H1 (cell line): Measurements from ENCODE around the gene PATJ. TPM values are rescaled to one million over a fixed set of nuclear protein-coding genes. Genes with fewer than 3 reads are reported as not detected.

Source experiments
- CTCF ChIA-PET: fragments of 300-600 bp; sonication (Branson Sonifier 250); formaldehyde crosslinking; loops from one replicate; lab custom pipeline; 2021; ENCODE audit not compliant: partially characterized antibody; lab: Charles Lee
- POLR2A ChIA-PET: fragments of 300-600 bp; sonication (Branson Sonifier 250); formaldehyde crosslinking; loops from one replicate; lab custom pipeline; 2021; ENCODE audit warnings: inconsistent platforms; ENCODE audit not compliant: partially characterized antibody; lab: Charles Lee
- DNase-seq, 2 experiments: peaks; one replicate each; pipeline versions ENCODE4 v3.0.0 to v3.0.0-alpha.2; 2010 to 2022; ENCODE audit warnings: low spot score in 2 of 2, low read depth in 1 of 2, mixed read lengths in 1 of 2
- FAIRE-seq: peaks from 2 replicates; lab custom pipeline; 2011; peaks lifted over from hg19 to GRCh38; lab: Jason Lieb, UNC
- H2AFZ ChIP-seq: 2 replicates; pipeline ENCODE4 v1.8.1; 2012; ENCODE audit warnings: low read length, inconsistent platforms
- H2AK5ac ChIP-seq: 2 replicates; pipeline ENCODE4 v1.6.1; 2013; ENCODE audit warnings: low read depth, low read length
- H2BK120ac ChIP-seq: replicated peaks from 2 replicates; pipeline ENCODE3; 2013; ENCODE audit warnings: low read depth, low read length, inconsistent platforms
- H2BK12ac ChIP-seq: 2 replicates; pipeline ENCODE4 v1.6.1; 2013; ENCODE audit warnings: low read depth, low read length
- H2BK15ac ChIP-seq: 2 replicates; pipeline ENCODE4 v1.6.1; 2013; ENCODE audit warnings: low read length
- H2BK20ac ChIP-seq: 2 replicates; pipeline ENCODE4 v1.6.1; 2013; ENCODE audit warnings: low read length
- H2BK5ac ChIP-seq: 2 replicates; pipeline ENCODE4 v1.6.1; 2013; ENCODE audit warnings: low read depth, low read length
- H3K14ac ChIP-seq: 2 replicates; pipeline ENCODE4 v1.6.1; 2013; ENCODE audit warnings: inconsistent platforms; ENCODE audit not compliant: insufficient read length
- H3K18ac ChIP-seq: 2 replicates; pipeline ENCODE4 v1.6.1; 2013; ENCODE audit warnings: low read length; ENCODE audit errors: extremely low read depth
- H3K23ac ChIP-seq: 2 replicates; pipeline ENCODE4 v1.6.1; 2013; ENCODE audit warnings: inconsistent platforms; ENCODE audit not compliant: insufficient read length
- H3K23me2 ChIP-seq: 2 replicates; pipeline ENCODE4 v1.6.1; 2013; ENCODE audit warnings: low read depth, low read length
- H3K27ac ChIP-seq: 2 replicates; pipeline ENCODE4 v1.6.1; 2011; ENCODE audit warnings: low read depth, low read length, inconsistent platforms
- H3K27me3 ChIP-seq, 4 experiments: replicated peaks in 1 of 4; 1 replicate in 1 of 4; 2 replicates in 3 of 4; pipeline versions ENCODE4 v1.6.1 to v1.8.1; 2011 to 2013; ENCODE audit warnings: low read length in 3 of 4, mild to moderate bottlenecking in 3 of 4, inconsistent platforms in 2 of 4, mixed read lengths in 2 of 4, moderate library complexity in 1 of 4; ENCODE audit not compliant: control insufficient read depth in 3 of 4, insufficient read depth in 3 of 4; ENCODE audit errors: extremely low read depth in 1 of 4
- H3K36me3 ChIP-seq, 4 experiments: 2 replicates each; pipeline versions ENCODE4 v1.6.1 to v1.8.1; 2011 to 2013; ENCODE audit warnings: mild to moderate bottlenecking in 4 of 4, low read length in 3 of 4, moderate library complexity in 2 of 4, control low read depth in 1 of 4, inconsistent platforms in 1 of 4; ENCODE audit not compliant: insufficient read depth in 4 of 4, control insufficient read depth in 2 of 4
- H3K4ac ChIP-seq: replicated peaks from 2 replicates; pipeline ENCODE3; 2013; ENCODE audit warnings: low read length, low read depth, mixed read lengths, inconsistent platforms; ENCODE audit not compliant: insufficient read length
- H3K4me1 ChIP-seq, 4 experiments: replicated peaks in 1 of 4; 1 replicate in 1 of 4; 2 replicates in 3 of 4; pipeline versions ENCODE4 v1.6.1 to v1.8.1; 2011 to 2013; ENCODE audit warnings: low read length in 3 of 4, inconsistent platforms in 2 of 4, mixed read lengths in 1 of 4; ENCODE audit not compliant: insufficient read depth in 4 of 4, control insufficient read depth in 3 of 4
- H3K4me2 ChIP-seq, 2 experiments: 2 replicates each; pipeline versions ENCODE4 v1.6.1 to v1.8.1; 2011 to 2013; ENCODE audit warnings: low read depth in 2 of 2, low read length in 2 of 2, control low read depth in 1 of 2, inconsistent platforms in 1 of 2, mild to moderate bottlenecking in 1 of 2; ENCODE audit not compliant: insufficient read depth in 1 of 2
- H3K4me3 ChIP-seq, 4 experiments: fragments of 200-600, 300-600 bp in 1 of 4; sonication (generic), shearing (Covaris generic), sonication (Bioruptor Twin) in 1 of 4; 2 replicates each; pipeline versions ENCODE4 v1.5.1 to v1.8.1; 2011 to 2016; ENCODE audit warnings: low read length in 4 of 4, low read depth in 3 of 4, control low read depth in 2 of 4, inconsistent platforms in 2 of 4, mild to moderate bottlenecking in 2 of 4, mixed read lengths in 1 of 4, moderate library complexity in 1 of 4; ENCODE audit not compliant: insufficient read depth in 2 of 4; ENCODE audit errors: extremely low read depth in 1 of 4
- H3K56ac ChIP-seq: replicated peaks from 2 replicates; pipeline ENCODE3; 2013; ENCODE audit warnings: low read depth, mild to moderate bottlenecking, mixed read lengths, low read length, inconsistent platforms; ENCODE audit not compliant: insufficient read length
- H3K79me1 ChIP-seq: 2 replicates; pipeline ENCODE4 v1.6.1; 2013; ENCODE audit warnings: low read depth, low read length, control low read depth
- H3K79me2 ChIP-seq, 2 experiments: 2 replicates each; pipeline versions ENCODE4 v1.6.1 to v1.8.1; 2012 to 2013; ENCODE audit warnings: low read length in 2 of 2, mild to moderate bottlenecking in 2 of 2, inconsistent platforms in 1 of 2; ENCODE audit not compliant: insufficient read depth in 2 of 2, control insufficient read depth in 1 of 2
- H3K9ac ChIP-seq, 4 experiments: replicated peaks in 1 of 4; 1 replicate in 1 of 4; 2 replicates in 3 of 4; pipeline versions ENCODE4 v1.6.1 to v1.8.1; 2011 to 2013; ENCODE audit warnings: low read depth in 3 of 4, low read length in 3 of 4, control low read depth in 2 of 4, mild to moderate bottlenecking in 2 of 4, moderate library complexity in 2 of 4, inconsistent platforms in 1 of 4; ENCODE audit errors: extremely low read depth in 1 of 4
- H3K9me3 ChIP-seq, 2 experiments: 2 replicates each; pipeline versions ENCODE4 v1.6.1 to v1.8.1; 2012 to 2013; ENCODE audit warnings: mild to moderate bottlenecking in 2 of 2, moderate library complexity in 2 of 2, control low read depth in 1 of 2, inconsistent platforms in 1 of 2, low read depth in 1 of 2, low read length in 1 of 2, mixed read lengths in 1 of 2; ENCODE audit not compliant: insufficient read depth in 2 of 2
- H4K20me1 ChIP-seq, 2 experiments: replicated peaks in 1 of 2; 2 replicates each; pipeline versions ENCODE3 to v1.8.1; 2011 to 2013; ENCODE audit warnings: inconsistent platforms in 2 of 2, low read length in 2 of 2, mild to moderate bottlenecking in 1 of 2; ENCODE audit not compliant: insufficient read depth in 2 of 2, control insufficient read depth in 1 of 2
- H4K5ac ChIP-seq: 2 replicates; pipeline ENCODE4 v1.6.1; 2013; ENCODE audit warnings: low read length, low read depth, mixed read lengths, inconsistent platforms; ENCODE audit not compliant: insufficient read length
- H4K8ac ChIP-seq: 2 replicates; pipeline ENCODE4 v1.8.0; 2013; ENCODE audit warnings: mild to moderate bottlenecking, moderate library complexity, low read length, inconsistent platforms; ENCODE audit not compliant: insufficient read depth; ENCODE audit errors: extremely low read depth
- H4K91ac ChIP-seq: replicated peaks from 2 replicates; pipeline ENCODE3; 2013; ENCODE audit warnings: low read length, mixed read lengths, inconsistent platforms; ENCODE audit not compliant: insufficient read length
- POLR2AphosphoS5 ChIP-seq: IDR thresholded peaks from 2 replicates; pipeline ENCODE4 v1.6.1; 2011; ENCODE audit warnings: low read depth, low read length
- RAD21 ChIP-seq, 2 experiments: IDR thresholded peaks in 1 of 2; conservative IDR thresholded peaks in 1 of 2; 2 replicates each; pipeline ENCODE4 v1.6.1; 2011; ENCODE audit warnings: low read depth in 2 of 2, low read length in 2 of 2, improper control_type of control experiment in 1 of 2, inconsistent platforms in 1 of 2, mild to moderate bottlenecking in 1 of 2, moderate library complexity in 1 of 2
- WGBS, 2 experiments: shearing (Covaris generic) in 1 of 2; methylation state at CpG; one replicate each; pipeline versions ENCODE4 v1.1.6 to v1.1.7; 2013 to 2015; ENCODE audit warnings: low lambda C conversion rate in 2 of 2, mixed read lengths in 2 of 2, inconsistent platforms in 1 of 2, low coverage in 1 of 2, missing lambda C conversion rate in 1 of 2; ENCODE audit not compliant: insufficient replicate concordance in 2 of 2, insufficient coverage in 1 of 2, insufficient read length in 1 of 2; ENCODE audit errors: extremely low coverage in 1 of 2, missing lambda C conversion rate in 1 of 2; 5-methylcytosine and 5-hydroxymethylcytosine counted together
- polyA plus RNA-seq, 7 experiments: library from polyadenylated mRNA; depleted of rRNA in 3 of 7; stranded (reverse) in 5 of 7; unstranded in 2 of 7; fragments of >200 nt in 5 of 7; fragments of 200-250 nt in 2 of 7; gene quantifications; 1 replicate in 5 of 7; 2 replicates in 1 of 7; 4 replicates in 1 of 7; pipeline versions ENCODE4 v1.2.1 to v1.2.3, GENCODE V29; 2011 to 2013; ENCODE audit warnings: missing spikeins in 2 of 7, mixed read lengths in 2 of 7
- total RNA-seq: library from RNA; stranded (reverse); fragmentation: NEBNext Ultra II Directional; extraction: Animal tissue kit (Norgen Biotek cat#: 25700); gene quantifications from 2 replicates; pipeline ENCODE4 v1.2.1, GENCODE V29; 2021
- TF ChIP-seq, protein P1 (sequence below), 3 experiments: IDR thresholded peaks; 1 replicate in 2 of 3; 2 replicates in 1 of 3; pipeline versions ENCODE4 v1.5.1 to v1.6.1; 2011; ENCODE audit warnings: low read length in 3 of 3, mild to moderate bottlenecking in 3 of 3, inconsistent platforms in 2 of 3, low read depth in 1 of 3, moderate library complexity in 1 of 3; ENCODE audit not compliant: insufficient read depth in 1 of 3; ENCODE audit errors: control extremely low read depth in 1 of 3

The PATJ gene
- total and polyA plus RNA-seq, 2 of the 8 experiments (the other 6 are each of a cell fraction or from before 2014, with no cell fraction given): 8.2 to 55.6 TPM

- Histone ChIP-seq H2AK5ac (no peak overlapping the region), H2AFZ (no peak overlapping the region), H3K79me1 (no peaks in the 10 kb centered on the region), H3K79me2 (no peaks in the 10 kb centered on the region), H3K9ac (no peak overlapping the region), H4K20me1 (no peaks in the 10 kb centered on the region), H3K23ac (no peak overlapping the region), H3K9me3 (no peaks in the 10 kb centered on the region), H2BK120ac (no peak overlapping the region), H3K18ac (no peak overlapping the region), H3K23me2 (no peaks in the 10 kb centered on the region), H3K4me3 (no peak overlapping the region), H2BK5ac (no peak overlapping the region), H4K8ac (no peak overlapping the region), H3K14ac (no peak overlapping the region), H3K4ac (no peak overlapping the region), H3K27me3 (no peaks in the 10 kb centered on the region), H4K5ac (no peak overlapping the region), H3K4me1 (peaks cover 0 to 5% (median 2%) of the 10 kb centered on the region in 4 experiments; a peak in 3 of 7 replicates), H3K4me2 (no peak overlapping the region), H2BK20ac (no peak overlapping the region), H3K56ac (no peak overlapping the region), H2BK15ac (no peak overlapping the region), H3K36me3 (no peaks in the 10 kb centered on the region), H4K91ac (no peak overlapping the region), H2BK12ac (no peak overlapping the region), H3K27ac (no peak overlapping the region)
- ChIA-PET POLR2A (interaction anchor here (0.7 kb wide), 1 partner anchor 751 kb away, joined by 3 read pairs; no protein-coding TSS in a partner anchor), CTCF (interaction anchor here (1.0 to 2.3 kb wide), 10 partner anchors 8 to 793 kb away, joined by 3 to 9 read pairs (median 4); no protein-coding TSS in a partner anchor)
- 79% methylated on average over 2 of the region's 2 CpGs; no CpG with 5 or more reads in 1 of the 2 experiments for WGBS, 2 experiments
- TF ChIP-seq POLR2AphosphoS5 (no peak), RAD21 (IDR thresholded peaks at IDR 0.05 in 1 of 2, conservative IDR thresholded peaks at IDR 0.05 in 1 of 2; ENCODE audit: low read depth in 2 of 2, low read length in 2 of 2) (peak; percentile 15 to 40; a peak in 2 of 4 replicates)
- TF ChIP-seq, protein P1, sequence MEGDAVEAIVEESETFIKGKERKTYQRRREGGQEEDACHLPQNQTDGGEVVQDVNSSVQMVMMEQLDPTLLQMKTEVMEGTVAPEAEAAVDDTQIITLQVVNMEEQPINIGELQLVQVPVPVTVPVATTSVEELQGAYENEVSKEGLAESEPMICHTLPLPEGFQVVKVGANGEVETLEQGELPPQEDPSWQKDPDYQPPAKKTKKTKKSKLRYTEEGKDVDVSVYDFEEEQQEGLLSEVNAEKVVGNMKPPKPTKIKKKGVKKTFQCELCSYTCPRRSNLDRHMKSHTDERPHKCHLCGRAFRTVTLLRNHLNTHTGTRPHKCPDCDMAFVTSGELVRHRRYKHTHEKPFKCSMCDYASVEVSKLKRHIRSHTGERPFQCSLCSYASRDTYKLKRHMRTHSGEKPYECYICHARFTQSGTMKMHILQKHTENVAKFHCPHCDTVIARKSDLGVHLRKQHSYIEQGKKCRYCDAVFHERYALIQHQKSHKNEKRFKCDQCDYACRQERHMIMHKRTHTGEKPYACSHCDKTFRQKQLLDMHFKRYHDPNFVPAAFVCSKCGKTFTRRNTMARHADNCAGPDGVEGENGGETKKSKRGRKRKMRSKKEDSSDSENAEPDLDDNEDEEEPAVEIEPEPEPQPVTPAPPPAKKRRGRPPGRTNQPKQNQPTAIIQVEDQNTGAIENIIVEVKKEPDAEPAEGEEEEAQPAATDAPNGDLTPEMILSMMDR (IDR thresholded peaks at IDR 0.05; ENCODE audit: control extremely low read depth in 1 of 3, insufficient read depth in 1 of 3, low read depth in 1 of 3, low read length in 3 of 3): peak; percentile 14 to 56 (median 48)
- no peak for DNase-seq
- peak; percentile 80 for FAIRE-seq
Observed at GRCh38 chr1:61842863-61843514, 100.7 kb downstream of the PATJ start.
